IPS-NIHi7 (cell line): ENCODE results near the gene TWNK.

ENCODE experiments used
- DNase-seq: peaks from one replicate; pipeline ENCODE4 v3.0.0; 2012; ENCODE audit warnings: mixed read lengths; ENCODE audit errors: extremely low spot score

The TWNK gene

DNA sequence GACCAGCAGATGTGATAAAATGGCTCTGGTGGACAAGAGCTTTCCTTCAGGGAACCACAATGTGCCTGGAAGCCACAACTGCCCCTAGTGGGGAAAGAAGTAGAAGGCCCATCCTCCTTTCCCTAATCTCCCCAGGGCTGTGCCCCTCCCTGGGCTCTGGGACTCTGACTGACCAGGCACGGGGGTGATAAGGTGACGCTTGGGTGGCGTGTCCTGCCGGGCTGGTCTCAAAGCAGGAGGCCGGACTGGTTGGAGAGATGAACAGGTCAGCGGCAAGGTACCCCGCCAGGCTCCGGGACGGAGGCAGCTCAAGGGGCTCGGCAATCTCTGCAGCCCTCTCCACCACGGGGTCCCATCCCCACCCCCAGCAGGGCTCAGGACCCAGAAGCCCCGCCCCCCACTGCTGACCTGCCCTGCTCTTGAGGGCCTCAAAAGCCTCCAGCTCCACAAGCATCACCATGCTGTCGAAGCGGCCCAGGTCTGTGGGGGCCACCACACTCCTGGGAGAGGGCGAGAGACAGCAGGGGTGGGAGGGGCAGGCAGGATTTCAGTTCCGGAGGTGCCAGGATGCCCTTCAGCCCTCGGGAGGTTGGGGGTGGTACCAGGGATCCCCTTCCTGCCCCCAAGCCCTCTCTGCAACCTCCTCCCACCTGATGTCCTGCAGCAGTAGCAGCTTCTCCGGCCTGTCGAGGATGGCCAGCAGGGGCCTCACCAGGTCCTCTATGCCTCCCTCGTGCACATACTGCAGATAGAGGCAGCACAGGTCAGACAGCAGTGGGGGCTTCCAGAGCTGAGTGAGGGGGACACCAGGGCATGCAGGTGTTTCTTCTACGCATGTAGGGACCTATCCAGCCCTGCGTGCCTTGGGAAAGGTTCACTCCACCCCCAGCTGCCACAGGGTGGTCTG, 24.4 kb downstream of the TWNK start:
- DNase-seq: peak; percentile 64

GRCh38 chr10:101012525-101013364, 25.4 kb downstream of the TWNK start:
- peak; percentile 76 for DNase-seq

DNA sequence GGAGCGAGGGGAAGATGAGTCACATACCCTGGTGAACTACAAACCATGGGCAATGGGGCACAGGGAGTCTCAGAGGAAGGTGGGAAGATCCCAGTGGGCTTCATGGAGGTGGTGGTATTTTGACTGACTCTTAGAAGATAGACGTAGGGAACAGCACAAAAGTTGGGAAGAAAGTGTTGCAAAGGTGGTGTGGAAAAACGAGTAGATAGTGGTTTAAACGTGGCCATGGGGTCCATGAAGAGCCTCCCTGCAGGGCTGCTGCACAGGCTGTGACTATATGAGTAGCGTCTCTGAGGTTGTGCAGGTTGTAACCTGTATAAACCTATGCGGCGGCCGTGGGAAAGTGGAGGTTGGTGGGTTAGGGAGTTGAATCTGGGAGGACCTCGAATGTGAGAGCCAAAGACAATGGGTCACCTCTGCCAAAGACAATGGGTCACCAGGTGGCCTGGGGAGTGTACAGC, 26.1 kb downstream of the TWNK start:
- no peak for DNase-seq

DNA sequence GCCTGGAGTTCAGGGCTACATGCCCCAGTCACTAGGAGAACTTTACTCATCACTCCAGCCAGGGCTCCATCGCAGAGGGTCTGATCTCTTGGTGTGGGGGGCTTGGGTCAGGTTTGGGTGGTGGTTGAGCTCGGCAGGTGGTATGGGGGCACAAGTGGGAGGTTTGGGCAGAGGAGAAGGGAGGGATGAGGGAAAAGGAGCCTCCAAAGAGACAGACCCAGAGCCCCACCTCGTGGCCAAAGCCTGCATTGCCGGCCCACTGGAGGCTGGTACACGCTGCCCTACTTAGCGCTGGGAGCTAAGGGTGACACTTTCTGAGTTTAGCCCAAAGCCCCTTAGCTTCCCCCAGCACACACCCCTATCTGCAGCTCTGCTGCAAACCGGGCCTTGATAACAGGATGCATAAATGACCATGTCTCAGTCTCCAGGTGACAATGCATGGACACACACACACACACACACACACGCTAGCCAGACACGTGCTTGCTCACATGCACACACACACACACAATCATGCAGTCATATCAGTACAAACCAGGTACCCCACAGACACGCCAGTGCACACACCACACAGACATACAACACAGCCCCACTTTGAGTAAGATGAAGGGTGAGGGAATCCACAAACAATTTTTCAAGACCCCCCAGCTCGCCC, 27.0 kb downstream of the TWNK start:
- DNase-seq: peak; percentile 78

GRCh38 chr10:101014966-101015581, 27.7 kb downstream of the TWNK start:
- no peak for DNase-seq

DNA sequence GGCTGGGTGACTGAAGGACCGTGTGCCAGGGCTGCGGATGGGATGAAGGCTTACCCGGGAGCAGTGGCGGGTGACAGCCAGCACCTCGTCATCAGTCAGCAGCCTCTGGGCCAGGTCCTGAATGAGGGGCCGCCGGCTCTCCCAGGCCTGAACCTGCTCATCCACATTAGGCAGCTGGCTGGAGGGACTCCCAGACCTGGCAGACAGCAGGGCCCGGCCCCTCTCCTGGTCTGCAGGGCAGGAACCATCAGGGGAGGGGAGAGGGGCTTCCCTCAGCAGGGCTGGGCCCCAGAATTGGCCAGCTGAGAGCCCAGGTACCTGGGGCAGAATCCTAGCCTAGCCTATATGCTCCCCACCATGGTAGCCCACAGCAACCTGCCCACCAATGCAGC, 28.2 kb downstream of the TWNK start:
- DNase-seq: no peak

DNA sequence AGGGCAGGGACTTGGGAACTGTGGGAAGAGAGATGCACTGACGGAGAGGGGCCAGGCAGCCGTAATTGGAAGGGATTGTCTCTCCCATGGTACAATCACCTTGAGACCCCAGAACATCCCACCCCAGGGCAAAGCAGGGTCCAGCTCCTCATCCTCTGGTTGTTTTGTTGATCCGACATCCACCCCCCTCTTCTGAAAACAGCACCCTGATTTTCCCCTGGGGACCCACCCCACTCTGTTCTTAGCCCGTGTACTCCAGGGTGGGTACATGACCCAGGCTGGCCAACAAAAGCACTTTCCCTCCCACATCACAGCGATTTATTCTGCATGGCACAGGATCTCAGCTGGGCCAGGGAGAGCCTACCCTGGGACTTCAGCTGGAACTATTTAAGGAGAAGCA, 29.5 kb downstream of the TWNK start:
- DNase-seq: no peak

DNA sequence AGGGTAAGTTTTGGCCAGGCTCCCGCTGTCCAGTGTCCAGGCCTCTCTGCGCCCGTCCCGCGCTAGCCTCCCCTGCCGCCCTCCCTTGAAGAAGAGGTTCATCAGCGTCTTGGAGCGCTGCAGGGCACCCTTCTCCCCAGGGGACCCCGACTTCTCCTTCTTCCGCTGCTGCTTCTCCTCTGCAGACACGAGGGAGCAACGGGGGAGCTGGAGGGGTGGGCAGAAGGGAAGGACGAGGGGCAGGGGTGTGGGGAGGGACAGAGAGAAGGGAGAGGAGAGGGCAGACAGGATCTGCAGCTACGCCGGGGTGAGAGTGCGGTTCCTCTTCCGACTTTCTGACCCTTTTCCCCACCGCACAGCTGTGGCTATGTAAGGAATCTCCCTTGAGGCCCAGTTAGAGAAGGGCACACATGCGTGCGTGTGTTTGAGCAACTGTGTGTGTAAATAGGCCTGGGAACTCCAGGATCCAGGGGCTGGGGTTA, 30.8 kb downstream of the TWNK start:
- DNase-seq: peak; percentile 34

DNA sequence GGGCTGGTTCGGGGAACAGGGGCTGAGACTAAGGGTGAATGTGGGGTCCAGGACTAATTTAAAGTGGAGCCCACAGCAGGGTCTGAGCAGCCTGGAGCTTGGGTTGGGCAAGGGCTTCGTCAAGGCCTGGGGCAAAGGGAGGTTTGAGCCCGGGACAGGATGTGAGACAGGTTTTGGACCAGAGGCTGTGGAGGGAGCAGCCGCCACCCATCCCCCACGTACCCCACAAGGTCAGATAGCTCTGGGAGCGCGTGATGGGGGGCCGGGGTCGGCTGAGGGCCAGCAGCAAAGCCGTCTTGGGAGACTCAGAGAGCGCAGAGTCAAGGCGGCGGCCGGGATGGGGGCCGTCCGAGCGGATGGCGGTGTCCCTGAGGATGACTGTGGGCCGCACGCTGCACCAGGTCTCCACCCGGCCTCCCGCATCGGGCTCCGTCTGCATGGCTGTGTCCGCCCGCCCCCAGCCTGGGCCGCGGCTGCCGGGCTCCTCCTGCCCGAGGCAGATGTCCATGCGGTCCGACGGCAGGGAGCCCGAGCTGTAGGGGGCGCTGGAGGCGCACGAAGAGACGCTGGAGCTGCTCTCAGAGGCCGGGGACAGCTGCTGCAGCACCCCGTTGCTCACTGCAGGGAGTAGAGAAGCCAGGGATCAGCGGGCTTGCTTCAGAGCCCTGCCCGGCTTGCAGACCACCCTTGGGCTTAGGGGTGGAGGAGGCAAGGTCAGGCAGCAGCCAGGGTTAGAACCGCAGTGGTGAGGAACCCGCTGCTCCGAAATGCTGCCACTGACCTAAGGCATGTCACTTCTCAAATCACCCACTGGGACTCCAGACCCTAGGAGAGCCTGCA, 31.5 kb downstream of the TWNK start:
- peak; percentile 92 for DNase-seq

DNA sequence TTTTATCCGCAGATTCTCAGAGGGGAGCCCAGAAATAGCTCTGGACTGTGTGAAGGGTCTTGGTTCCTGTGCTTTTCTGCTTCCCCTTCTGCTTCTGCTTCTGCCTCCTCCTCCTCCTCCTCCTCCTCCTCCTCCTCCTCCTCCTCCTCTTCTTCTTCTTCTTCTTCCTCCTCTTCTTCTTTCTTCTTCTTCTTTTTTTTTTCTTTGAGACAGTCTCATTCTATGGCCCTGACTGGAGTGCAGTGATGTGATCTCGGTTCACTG, 32.0 kb downstream of the TWNK start:
- DNase-seq: no peak

GRCh38 chr10:101020427-101021075, 33.2 kb downstream of the TWNK start:
- no peak for DNase-seq

DNA sequence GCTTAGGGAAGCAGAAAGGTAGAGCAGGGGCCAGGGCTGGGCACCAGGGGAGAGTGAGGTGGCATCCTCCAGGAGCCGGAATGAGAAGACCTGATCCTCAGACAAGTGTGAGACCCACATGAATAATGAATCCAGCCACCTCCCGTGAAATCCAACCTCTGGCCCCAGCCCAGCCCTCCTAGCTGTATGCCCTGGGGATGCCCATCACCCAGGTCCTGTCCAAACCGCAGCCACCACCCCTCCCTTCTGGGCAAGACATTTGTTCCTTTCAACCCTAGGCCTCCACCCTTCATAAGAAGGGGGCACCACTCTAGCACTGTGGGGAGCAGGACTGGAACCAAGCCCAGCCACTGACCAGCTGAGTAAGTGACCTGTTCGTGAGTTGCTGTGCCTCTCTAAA, 33.9 kb downstream of the TWNK start:
- DNase-seq: no peak

GRCh38 chr10:101021692-101022251, 34.4 kb downstream of the TWNK start:
- no peak for DNase-seq

GRCh38 chr10:101022967-101023705, 35.8 kb downstream of the TWNK start:
- DNase-seq: no peak

- DNase-seq: no peak
Observed at GRCh38 chr10:101027106-101027720, 39.9 kb downstream of the TWNK start.

DNA sequence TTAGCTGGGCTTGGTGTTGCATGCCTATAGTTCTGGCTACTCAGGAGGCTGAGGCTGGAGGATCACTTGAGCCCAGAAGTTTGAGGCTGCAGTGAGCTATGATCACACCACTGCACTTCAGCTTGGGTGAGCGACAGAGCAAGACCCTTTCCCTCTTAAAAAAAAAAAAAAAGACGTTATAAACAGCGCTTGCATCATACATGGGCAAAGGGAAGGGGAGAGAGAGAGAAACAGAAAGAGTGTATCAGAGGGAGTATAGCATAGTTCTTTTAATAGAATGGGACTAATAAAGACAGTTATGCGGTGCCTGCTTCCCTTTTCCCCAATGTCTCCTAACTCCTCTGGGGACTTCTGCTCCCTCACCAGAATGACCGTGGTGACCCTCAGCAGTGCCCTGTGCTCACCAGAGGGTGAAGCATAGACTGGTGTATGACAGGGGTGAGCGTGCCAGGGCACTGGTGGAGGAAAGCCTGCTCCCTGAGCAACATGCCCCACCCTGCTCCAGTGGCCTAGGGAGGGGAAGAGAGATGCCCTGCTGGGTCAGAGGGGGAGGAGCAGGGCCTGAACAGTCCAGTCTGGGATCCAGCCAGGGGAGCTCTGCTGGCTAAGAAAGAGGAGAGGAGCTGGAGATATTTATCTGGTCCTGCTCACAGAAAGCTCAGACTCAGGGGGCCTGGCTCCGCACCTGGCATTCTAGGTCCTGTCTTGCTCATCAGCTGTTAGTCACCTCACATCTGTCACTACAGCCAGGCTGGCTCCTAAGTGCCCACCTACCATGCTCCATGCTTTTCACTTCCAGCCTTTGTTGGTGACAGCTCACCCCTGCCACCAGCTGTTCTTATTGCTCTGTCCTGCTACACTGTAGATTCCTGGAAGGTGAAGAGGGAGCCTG, 41.3 kb downstream of the TWNK start:
- DNase-seq: no peak

- DNase-seq: no peak
Observed at GRCh38 chr10:101029520-101030295, 42.4 kb downstream of the TWNK start.
